Embryonic facial prominence (tissue), 1 donor: ENCODE data around the gene DISC1.
"Not testable (repeated sequence)": the region's sequence is repeated elsewhere in the genome, so short reads cannot be mapped to it uniquely, and the experiment has no call there.

Experiments
- DNase-seq: peaks from one replicate; pipeline ENCODE4 v3.0.0-alpha.2; 2016; ENCODE audit errors: extremely low spot score

The DISC1 gene

DNA sequence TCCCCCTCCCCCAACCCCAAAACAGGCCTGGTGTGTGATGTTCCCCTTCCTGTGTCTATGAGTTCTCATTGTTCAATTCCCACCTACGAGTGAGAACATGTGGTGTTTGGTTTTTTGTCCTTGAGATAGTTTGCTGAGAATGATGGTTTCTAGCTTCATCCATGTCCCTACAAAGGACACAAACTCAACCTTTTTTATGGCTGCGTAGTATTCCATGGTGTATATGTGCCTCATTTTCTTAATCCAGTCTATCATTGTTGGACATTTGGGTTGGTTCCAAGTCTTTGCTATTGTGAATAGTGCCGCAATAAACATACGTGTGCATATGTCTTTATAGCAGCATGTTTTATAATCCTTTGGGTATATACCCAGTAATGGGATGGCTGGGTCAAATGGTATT, 102.4 kb downstream of the DISC1 start:
- not testable (repeated sequence) for DNase-seq

DNA sequence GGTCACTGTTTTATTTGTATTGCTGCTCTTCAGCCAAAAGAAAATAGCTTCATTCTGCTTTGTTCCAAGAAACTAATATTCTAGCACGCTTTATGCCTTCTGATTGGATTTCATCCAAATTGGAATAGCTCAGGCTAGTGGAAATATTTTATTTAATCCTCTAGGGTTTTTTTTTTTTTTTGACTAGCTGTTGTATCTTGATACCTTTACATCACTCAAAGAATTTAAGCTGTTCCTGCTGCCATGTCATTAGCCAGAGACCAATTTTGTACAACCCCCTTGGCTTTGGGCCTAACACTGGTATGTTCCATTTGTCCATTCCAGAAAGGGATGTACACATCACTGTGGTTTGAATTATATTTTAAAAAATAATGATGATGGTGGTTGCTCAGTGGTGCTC, 103.0 kb downstream of the DISC1 start:
- no peak for DNase-seq

DNA sequence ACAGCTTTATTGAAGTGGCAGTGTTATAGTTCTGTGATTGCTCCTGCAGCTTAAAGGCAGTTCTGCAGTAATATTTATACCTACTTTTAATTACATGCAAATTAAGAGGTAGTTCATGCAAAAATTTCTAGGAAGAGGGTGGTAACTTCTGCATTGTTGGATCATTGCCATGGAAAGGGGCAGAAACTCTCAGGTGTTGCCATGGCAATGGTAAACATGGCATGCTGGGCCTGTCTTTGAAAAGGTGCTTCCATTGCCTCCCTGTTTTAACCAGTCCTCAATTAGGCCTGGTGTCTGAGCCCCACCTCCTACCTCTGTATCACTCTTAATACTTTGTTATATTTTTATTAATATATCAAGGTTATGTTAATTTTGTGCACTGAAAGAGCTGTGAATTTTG, 104.7 kb downstream of the DISC1 start:
- DNase-seq: no peak

DNA sequence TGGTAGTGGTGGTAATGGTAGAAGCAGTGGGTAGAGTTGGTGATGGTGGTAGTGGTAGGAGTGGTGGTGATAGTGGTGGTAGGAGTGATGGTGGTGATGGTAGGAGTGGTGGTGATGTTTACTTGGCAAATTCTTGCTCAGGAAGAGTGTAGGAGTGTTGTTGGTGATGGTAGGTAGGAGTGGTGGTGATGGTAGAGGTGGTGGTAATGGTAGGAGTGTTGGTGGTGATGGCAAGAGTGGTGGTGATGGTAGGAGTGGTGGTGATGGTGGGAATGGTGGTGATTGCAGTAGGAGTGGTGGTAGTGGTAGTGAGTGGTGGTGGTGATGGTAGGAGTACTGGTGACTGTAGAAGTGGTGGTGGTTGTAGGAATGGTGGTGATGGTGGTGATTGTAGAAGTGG, 106.5 kb downstream of the DISC1 start:
- DNase-seq: no peak

DNA sequence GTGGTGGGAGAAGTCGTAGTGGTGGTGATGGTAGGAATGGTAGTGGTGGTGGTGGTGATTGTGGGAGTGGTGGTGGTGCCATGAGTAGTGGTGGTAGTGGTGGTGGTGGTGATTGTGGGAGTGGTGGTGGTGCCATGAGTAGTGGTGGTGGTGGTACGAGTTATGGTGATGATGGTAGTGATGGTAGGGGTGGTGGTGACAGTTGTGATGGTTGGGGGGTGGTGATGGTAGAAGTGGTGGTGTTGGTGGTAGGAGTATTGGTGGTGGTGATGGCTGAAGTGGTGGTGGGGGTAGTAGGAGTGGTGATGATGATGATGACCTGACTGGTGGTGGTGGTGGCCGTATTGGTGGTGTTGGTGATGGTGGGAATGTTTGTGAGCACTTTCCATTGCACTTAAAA, 107.1 kb downstream of the DISC1 start:
- no peak for DNase-seq

DNA sequence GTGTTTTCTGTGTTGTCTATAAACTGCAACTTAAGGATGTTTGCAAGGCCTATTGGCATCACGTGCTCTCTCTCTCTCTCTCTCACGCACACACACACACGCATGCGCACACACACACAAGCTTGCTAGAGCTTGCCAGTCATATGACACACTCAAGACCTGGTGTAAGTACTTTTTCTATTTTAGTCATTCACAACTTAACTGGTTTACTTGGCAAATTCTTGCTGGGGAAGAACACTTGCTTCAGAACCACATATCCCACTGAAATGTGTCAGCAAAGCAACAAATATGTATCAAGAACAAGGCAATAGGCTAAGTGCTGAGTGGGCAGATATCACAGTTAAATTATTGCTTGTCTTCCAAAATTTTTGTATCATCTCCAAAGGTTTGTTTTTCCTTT, 107.8 kb downstream of the DISC1 start:
- DNase-seq: no peak

DNA sequence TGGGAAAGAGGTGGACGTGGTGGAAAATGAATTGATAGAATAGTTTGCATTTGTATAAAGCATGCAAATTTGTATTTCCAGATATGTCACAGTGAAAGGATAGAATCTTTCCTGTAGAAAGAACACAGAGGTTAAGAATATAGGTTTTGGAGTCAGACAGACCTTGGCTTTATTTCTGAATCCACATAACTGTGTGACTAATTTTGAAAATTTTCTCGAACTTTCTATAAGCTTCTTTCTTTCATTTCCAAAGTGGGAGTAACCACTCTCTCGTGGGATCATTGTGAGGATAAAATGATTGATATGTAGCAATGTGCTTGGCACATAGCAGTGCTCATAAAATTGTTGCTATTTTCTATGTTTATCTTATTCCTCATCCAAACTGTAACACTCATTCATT, 108.8 kb downstream of the DISC1 start:
- DNase-seq: no peak

DNA sequence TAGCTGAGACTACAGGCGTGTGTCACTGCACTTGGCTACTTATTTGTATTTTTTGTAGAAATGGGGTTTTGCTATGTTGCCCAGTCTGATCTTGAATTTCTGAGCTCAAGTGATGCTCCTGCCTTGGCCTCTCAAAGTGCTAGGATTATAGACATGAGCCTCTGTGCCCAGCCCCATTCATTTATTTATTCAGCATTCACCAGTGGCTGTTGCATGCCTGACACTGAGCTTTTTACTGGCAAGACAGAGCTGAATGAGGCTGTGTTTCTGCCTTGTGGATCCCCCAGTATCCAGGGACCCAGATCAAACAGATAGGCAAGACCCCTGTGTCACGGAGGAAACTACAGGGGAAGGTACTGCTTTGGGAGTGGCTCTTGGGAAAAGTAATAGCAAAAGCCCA, 109.4 kb downstream of the DISC1 start:
- no peak for DNase-seq

DNA sequence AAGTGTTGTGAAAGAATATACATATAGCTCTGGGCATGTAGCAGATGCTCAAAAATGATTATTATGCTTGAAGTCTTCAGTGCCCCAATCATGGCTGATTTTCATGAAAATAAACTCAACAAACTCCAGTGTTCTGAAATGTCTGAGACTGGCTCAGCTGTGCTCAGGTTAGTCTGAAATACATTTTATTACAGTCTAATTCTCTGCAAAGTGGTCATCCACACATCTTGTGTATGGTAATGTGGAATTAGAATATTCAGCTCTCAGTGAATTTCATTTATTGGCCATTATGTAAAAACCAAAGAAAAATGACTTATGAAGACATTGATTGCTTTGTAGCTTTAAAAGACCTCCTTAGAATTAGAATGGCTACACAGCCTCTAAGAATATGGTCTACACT, 109.9 kb downstream of the DISC1 start:
- no peak for DNase-seq

DNA sequence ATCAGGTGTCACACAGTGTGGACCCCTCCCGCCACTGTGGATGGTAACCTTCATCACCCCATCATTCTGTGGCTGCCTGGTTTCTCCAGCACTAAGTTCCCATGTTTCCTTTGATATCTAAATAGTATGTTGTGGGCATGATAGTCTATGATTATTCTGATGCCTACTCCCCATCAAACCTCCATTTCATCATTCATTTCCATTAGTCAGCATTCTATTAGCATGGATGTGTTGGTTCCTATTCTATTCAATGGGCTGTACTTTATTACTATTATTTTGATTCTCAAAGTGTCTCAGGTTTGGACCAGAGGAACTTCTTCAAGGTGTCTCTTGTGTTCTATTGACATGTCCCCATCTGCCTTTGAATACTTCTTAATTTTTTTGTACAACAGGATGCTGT, 112.0 kb downstream of the DISC1 start:
- DNase-seq: no peak

DNA sequence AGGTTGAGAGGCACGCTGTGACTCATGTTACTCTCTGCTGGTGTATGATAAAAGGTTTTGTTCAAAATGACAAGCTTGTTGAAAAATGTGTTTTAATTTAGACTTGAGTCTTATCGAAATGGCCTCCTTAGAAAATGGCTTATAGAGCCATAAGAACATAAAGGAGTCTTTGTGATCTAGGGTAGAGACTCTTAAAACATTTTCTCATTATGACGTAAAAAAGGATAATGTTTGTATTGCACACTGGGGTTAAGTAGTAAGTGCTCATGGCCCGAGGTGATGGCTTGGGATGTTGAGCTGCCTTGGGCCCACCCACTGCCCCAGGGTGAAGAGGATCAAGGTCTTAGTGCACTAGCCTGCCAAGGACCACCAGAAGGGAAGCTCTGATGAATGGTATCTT, 117.4 kb downstream of the DISC1 start:
- no peak for DNase-seq

DNA sequence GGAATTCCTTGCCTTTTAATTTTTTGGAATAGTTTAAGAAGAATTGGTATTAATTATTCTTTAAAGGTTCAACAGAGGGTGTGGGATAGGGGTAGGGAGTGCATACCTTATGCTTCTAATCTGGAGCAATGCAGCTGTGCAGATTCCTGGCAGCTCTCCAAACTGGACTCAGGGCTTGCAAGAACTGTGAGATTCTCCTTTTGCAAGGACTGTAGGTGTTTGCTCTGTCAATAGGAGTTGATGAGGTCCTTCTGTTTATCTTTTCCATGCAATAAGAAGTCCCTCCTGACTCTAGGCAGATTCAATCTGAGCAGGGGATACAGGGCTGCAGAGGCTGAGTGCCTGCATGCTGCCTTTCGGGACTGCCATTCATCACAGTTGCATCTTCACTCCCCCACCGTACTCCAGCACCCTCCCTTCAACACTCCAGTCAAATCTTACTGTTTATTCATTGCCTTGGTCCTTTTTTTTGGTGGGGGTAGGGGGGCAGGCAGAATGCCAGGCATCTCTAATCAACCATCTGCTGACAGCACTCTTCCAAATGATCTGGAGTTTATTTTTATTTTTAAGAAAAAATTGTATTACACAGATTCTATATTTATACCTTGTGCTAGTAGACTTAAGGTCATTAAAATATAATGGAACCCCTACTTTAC, 122.3 kb downstream of the DISC1 start:
- no peak for DNase-seq

DNA sequence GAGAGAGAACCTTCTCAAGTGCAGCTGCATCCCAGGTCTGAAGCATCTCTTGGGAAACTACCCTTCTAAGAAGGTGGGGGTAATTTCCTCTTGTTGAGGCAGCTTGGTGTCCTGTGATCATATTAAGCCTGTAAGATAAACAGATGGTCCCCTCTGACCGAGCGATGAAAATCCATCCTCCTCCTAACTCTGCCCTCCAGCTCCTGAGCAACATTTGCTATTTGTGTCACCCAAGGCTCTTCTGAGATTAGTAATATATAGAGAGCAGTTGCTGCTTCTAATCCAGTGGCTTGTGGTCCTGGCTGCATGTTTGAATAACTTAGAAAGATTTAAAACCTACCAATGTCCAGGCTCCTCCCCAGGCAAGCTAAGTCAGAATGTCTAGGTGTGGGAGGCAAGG, 123.7 kb downstream of the DISC1 start:
- DNase-seq: no peak

DNA sequence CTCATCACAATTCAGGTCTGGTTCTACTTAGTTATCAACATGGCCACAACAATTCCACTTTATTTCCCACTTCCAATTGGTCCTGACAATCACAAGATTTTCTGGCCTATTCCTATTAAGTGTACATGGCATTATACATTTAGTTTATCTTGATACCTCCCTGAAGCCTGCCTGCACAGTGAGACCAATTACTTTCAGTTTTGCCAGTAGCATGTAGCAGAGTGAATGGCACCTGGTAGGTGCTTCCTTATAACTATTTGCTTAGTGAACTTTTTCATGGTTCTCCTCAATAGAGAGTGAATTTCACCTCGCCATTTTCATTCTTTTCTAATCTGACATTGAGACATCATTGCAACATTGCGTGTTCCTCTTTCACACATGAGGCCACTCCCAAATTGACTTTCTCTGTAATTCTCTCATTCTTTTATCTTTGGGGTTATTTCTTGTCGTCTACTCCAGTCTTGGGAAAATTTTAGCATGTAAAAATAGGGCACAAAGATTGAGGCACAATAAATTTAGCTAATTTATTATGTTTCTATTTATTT, 124.3 kb downstream of the DISC1 start:
- no peak for DNase-seq

DNA sequence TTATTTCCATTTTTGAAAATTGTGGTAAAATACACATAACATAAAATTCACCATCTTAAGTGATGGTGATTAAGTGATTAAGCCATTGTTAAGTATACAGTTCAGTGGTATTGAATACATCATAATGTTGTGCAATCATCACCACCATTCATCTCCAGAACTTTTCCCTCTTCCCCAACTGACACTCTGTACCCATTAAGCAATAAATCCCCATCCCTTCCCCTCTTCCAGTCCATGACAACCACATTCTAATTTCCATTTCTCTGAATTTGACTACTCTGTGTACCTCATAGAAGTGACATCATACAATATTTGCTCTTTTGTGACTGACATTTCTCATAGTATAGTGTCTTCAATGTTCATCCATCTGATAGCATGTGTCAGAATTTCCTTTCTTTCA, 124.8 kb downstream of the DISC1 start:
- DNase-seq: no peak

DNA sequence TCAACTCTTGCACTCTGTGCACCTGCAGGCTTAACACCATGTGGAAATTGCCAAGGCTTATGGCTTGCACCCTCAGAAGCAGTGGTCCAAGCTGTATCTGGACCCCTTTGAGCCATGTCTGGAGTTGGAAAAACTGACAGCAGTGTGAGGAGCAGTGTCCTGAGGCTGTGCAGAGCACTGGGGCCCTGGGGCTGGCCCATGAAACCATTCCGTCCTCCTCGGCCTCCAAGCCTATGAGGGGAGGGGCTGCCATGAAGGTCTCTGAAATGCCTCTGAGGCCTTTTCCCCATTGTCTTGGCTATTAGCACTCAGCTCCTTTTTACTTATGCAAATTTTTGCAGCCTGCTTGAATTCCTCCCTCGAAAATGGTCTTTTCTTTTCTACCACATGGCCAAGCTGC, 126.7 kb downstream of the DISC1 start:
- no peak for DNase-seq

DNA sequence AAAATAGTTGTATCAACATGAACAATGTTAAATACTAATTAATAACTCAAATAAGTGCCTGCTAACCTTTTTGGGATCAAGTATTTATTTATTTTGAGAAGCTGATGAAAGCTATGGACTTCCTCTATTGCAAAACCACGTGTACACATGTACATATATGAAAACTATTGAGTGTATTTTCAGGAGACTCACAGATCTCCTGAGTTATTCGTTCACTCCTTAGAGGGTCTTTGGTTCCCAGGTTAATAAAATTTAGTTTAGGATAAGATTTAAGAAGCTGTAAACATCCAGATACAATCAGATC, 130.5 kb downstream of the DISC1 start:
- DNase-seq: no peak

DNA sequence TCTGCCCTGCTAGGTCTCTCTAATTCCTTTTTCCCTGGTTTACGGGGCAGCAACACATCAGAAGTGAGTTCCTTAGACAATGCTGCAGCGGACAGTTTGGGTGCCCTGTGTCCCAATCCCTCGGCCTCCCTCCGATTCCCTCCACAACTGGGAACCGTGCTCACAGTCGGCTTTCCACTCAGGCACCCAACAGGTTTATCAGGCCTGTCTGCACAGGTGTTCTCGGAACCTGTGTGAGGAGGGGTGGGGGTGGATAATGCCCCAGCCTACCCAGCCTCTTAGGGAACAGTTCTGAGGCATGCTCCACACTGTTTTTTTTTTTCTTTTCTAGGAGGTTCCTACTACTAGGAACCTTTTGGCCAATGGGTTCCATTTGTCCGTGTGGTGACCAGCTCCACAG, 131.2 kb downstream of the DISC1 start:
- no peak for DNase-seq

DNA sequence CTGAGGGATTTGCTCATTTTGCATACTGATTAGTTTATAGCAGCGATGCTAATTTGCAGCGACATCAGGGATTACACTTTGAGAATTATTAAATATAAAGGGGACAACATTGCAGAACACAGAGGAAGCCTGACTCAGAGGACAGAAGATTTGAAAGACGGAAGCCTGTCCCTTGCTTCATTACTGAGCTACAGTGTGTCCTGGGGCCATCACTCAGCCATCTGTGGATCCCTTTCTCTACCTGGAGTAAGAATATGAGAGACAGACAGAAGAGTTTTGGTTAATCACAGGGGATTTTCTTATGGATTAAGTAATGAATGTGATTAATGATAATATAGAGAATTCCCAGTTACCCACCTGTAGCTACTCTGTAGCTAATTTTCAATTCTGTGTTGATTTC, 134.7 kb downstream of the DISC1 start:
- no peak for DNase-seq

DNA sequence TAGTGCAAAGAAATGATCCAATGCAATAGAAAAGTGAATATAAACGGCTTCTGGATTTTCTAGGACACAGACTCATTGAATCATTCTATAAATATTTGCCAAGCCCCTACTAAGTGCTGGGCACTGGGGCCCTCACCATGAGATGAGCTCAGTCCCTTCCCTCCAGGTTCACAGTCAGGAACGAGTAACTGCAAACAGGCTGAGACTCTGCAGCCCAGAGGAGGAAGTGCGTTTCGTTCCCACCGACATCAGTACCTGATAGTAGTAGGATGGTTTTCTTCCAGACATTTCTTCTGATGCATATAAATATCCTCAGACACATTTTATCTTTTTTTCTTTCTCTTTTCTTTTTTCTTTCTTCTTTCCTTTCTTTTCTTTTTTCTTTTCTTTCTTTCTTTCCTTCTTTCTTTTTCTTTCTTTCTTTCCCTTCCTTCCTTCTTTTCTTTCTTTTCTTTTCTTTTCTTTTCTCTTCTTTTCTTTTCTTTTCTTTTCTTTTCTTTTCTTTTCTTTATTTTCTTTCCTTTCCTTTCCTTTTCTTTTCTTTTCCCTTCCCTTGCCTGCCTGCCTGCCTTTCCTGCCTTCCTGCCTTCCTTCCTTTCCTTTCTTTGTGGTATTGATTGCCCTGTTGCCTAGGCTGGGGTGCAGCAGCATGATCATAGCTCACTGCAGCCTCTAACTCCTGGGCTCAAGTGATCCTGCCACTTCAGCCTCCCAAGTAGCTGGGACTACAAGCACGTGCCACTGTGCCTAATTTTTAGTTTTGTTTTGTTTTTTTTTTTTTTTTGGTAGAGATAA, 135.4 kb downstream of the DISC1 start:
- DNase-seq: no peak

DNA sequence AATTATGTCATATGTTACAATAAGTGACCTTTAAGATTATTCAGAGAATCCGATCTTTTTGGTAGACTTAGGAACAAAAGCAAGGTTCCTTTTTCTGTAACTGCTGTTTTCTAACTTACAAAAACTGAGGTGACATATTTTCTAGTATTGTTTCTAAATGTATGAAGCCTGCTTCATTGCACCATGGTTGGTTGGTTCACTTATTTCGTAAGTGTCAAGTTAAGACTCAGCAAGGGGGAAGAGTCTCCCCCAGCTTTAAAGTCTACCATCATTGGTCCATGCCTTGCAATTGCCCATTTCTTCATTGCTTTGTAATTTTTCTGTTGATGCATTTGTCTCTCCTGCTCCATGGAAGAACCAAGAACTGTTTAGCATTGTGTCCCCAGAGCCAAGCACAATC, 136.9 kb downstream of the DISC1 start:
- no peak for DNase-seq

DNA sequence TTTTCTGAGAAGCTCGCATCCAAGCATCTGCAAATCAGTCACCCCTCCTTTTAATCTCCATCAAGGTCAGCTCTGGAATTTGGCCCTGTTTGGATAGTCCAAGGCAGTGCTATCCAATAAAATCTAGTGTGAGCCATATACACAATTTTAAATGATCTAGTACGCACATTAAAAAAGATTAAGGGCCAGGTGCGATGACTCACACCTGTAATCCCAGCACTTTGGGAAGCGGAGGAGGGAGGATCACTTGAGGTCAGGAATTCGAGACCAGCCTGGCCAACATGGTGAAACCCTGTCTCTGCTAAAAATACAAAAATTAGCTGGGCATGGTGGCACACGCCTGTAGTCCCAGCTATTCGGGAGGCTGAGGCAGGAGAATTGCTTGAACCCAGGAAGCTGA, 139.2 kb downstream of the DISC1 start:
- DNase-seq: not testable (repeated sequence)

DNA sequence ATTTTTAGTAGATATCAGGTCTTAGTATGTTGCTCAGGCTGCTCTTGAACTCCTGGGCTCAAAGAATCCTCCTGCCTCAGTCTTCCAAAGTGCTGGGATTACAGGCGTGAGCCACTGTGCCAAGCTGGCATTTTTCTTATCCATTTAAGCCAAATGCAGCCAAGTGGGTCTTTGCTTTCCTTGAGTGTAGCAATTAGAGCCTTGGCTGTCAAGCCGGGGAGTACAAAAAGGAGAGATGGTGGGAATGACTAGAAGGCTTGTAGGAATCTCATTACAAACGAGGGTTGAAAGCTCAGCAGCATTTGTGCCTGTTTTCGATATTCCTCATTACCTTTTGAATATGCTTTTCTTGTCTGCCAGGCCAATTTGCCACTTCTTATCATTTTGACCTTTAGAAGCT, 140.9 kb downstream of the DISC1 start:
- DNase-seq: no peak

DNA sequence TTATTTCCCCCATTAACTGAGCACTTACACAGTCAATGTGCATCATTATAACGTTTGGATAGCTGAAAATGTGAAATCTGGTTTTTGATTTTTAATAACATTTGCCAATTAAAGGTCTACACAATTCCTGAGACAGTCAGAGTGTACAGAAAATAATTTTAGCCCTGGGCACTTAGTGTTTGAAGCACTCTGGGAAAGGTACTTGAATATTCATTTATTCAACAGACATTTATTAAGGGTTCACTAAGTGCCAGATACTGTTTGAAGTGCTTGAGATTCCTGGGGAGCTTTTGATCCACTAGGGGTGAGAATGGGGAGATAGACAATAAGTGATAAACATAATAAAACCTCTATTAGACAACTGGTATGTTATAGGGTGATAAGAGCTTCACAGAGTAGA, 141.8 kb downstream of the DISC1 start:
- no peak for DNase-seq
